Inferior parietal cortex (tissue), 1 donor: ENCODE measurements around the gene CLK4.

ENCODE experiments used
- DNase-seq: peaks from one replicate; pipeline ENCODE4 v3.0.0-alpha.2; 2016; ENCODE audit errors: extremely low spot score

The CLK4 gene

DNA sequence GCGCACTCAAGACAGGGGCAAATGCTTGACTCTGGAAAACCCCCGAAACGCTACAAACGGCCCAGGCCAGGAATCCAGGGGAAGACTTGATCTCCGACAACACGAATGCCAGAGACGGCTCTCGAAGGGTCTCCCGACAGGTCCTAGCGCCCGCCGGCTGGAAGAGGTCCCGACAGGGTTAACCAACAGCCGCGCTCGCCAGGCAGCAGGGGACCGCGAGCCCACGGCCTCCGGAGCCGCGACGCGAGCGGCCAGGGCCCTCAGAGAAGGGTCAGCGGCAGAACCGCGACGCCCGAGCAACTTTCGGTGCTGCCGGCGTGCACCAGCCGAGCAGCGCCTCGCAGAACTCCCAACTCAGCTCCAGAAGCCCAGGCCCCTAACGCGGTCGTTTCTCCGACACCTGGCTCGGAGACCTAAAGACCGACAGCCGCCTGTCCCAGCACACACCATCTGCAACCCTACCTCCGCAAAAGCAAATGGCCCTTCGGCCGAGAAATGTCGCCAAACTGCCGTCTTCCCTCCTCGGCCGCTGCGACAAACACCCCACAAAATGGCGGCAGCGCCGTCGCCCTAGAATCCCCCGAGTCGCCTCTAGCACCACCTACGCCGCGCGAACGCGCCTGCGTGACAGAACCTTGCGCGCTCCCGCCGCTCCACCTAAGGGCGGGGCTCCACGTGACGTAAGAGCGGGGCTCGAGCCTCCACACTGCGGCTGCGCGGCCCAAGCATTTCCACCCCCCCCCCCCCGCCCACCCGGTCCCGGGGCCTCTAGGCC is at the start of gene CLK4:
Gene CLK4, minus strand, starts transcription at position 567 of the 775 bp plus-strand sequence. CDS start 3,634 bp downstream, outside the sequence.
- peak; percentile 96 for DNase-seq

DNA sequence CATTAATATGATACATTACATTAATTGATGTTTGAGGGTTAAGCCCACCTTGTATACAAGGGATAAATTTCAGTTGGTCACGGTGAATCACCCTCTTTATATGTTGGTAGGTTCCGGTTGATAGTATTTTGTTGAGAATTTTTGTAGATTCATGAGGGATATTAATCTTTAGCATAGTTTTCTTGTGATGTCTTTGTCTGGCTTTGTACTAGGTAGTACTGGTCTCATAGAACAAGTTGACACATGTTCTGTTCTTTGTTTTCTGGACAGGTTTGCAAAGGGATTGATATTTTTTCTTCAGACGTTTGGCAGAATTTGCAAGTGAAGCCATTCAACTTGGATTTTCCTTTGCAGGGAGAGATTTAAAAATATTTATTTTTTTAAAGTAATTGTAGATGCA is 49.1 kb upstream of the CLK4 start:
- DNase-seq, result no peak

DNA sequence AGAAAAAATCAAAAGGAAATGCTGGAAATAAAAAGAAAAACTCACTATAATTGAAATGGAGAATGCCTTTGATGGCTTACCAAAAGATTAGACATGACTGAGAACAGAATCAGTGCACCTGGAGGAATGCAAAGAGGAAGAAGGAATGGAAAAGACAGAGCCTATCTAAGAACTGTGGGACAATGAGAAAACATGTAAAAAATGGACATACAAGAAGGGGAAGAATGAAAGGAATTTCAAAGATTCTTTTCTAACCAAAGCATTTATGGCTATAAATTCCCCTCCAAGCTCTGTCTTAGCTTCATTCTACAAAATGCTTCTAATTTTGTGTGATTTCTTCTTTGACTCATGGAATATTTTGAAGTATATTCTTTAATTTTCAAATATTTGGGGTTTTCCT is 47.5 kb upstream of the CLK4 start:
- DNase-seq, result no peak

DNA sequence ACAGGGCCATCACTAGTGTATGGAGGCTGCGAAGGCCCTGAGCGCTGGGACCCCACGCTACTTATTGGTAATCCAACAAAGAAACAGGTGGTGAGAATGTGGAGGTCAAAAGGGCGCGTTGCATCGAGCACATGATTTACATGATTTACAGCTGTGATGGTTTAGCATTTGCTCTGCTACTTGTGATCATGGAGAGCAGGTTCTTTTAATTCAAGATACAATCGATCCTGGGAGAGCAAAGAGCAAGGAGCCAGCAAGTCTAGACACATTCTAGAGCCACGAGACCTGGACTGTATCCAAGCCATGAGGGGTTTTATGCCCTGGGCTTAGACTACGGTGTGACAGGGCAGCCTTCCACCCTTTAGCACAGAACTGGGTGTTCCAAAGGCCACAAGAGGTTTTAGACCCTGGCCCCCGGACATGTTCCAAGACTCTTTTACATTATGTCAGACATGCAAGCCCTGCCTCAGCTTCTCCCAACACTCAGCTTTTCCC is 47.0 kb upstream of the CLK4 start:
- DNase-seq, result no peak

DNA sequence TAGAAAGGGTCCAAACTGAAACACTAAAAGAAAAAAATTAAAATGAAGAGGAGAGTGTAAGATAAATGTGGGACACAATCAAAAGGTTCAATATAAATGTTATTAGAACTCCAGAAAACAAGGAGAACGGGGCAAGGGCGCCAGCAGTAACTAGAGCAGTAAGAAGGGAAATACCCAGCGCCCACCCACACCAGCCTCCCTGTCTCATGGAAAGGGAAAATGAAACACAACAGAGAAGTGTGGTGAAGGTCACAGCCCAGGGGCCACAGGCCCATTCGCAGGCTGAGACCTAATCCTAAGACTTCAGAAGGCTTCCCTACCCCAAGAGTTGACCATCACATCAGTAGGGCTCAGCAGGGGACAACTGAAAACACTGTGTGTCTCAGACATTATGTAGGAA is 45.8 kb upstream of the CLK4 start:
- DNase-seq, result no peak

DNA sequence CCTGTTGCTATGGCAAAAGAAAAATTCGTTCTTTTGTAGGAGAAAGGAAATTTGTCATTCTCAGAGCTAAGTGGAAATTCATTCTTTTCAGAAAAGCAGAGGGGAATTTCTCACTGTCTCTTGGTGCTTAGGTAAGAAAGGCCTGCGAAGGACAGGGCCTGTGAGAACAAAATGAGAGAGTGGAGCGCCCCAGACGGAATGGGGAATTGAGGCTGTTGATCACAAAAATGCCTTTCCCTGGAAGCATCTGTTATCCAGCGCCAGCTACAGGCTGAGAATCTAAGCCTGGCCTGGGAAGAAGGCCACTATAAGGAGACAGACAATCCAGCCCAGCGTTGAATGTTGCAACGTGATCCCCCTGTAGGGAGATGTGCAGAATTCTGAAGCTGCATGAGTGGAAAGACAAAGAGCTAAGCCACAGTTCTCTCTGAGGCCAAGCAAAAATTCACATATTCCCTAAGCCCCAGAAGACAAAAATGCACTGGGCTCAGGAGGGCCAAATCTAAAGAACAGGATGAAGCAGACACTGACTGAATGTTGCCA is 44.8 kb upstream of the CLK4 start:
- no peak for DNase-seq

DNA sequence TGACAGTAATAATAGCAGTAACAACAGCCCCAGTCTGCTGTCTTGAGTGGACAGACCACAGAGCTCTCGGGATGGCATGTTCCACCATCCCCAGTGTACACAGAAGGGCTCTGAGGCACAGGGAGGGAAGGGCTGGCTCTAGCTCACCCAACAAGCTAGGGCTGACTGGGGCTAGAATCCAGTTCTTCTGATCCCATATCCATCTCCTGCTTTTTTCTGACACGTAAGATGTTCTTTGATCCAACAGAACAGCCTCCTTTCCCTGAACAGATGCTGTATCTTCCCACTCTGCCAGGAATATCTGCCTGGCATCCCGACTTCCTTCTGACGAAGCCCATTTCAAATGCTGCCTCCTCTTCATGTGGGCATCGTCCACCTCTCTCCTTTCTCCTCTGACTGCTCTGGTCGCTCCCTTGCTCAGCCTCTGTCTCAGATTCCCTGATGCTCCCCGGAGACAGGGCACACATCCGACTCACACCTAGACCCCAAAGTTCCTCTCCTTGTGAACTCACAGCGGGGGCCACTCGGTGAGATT is 43.6 kb upstream of the CLK4 start:
- DNase-seq, result peak; percentile 36

DNA sequence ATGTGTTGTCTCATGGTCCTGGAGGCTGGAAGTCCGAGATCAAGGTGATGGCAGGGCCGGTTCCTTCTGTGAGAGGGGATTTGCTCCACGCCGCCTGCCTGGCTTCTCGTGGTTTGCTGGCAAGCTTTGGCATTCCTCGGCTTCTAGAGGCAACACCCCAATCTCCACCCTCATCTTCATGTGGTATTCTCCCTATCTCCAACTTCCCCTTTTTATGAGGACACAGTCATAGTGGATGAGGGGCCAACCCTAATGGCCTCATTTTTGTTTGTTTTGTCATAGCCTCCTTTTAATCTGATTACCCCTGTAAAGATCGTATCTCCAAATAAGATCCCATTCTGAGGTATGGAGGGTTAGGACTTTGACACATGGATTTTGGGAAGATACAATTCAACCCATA is 41.7 kb upstream of the CLK4 start:
- no peak for DNase-seq

DNA sequence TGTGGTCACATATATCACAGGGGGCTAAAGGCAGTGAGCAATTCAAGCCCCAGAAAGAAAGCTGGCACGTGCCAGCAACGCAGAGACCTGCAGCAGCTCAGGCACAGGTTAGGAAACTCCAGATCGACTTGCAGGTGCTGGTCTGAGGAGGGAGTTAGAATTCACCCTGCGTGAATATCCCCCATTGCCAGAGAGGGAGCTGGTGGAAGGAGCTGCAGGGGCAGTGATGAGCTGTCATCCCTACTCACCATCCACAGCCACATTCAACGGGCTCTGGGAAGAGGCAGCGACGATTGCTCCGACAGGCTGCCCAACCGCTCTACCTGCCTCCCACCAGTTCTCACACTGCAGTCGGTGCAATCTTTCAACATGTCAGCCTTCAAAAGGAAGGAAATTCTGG is 40.8 kb upstream of the CLK4 start:
- no peak for DNase-seq

DNA sequence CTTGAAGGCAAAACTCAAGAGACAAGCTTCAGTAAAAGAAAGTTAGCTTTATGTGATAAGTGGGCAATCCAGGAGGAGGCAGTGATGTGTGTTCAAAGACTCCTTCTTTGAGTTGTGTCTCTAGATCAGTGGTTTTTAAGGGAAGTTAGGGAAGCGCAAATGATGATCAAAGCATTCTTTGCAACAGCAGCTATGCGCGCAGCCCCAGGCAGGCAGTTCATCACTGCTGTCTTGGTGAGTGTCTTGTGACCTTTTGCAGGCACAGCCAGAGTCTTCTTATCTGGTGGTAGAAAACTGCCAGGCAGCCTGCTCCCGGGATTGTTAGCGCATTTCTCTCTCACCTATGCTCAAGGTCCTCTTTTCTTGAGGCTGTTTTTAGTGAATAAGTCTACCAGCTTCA is 40.3 kb upstream of the CLK4 start:
- no peak for DNase-seq

DNA sequence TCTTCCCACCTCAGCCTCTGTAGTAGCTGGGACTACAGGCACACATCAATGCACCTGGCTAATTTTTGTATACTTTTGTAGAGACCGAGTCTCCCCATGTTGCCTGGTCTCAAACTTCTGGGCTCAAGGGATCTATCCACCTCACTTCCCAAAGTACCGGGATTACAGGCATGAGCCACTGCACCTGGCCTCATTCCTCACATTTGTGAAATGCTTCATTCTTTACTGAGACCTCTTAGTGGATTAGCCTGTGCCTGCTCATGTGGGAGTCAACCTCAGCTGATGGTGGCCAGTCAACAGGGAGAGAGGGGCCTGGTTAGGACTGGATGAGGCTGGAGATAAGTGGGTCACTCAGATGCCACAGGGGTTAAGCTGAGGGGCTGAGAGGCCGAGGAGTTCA is 37.3 kb upstream of the CLK4 start:
- DNase-seq, result no peak

DNA sequence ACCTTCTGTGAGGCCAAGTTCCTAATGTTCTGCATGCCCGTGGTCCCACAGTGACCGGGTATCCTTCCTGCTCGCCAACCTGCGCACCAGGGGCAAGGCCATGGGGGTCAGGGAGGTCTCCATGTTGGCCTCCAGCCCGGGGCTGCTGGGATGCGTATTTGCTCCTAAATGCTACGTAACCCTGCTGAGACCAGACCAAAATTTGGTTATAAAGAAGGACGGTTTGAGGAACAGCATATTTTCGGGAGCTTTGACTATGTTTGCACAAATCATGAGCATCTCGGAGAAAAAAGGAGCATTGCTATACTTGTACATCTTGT is 35.7 kb upstream of the CLK4 start:
- no peak for DNase-seq

DNA sequence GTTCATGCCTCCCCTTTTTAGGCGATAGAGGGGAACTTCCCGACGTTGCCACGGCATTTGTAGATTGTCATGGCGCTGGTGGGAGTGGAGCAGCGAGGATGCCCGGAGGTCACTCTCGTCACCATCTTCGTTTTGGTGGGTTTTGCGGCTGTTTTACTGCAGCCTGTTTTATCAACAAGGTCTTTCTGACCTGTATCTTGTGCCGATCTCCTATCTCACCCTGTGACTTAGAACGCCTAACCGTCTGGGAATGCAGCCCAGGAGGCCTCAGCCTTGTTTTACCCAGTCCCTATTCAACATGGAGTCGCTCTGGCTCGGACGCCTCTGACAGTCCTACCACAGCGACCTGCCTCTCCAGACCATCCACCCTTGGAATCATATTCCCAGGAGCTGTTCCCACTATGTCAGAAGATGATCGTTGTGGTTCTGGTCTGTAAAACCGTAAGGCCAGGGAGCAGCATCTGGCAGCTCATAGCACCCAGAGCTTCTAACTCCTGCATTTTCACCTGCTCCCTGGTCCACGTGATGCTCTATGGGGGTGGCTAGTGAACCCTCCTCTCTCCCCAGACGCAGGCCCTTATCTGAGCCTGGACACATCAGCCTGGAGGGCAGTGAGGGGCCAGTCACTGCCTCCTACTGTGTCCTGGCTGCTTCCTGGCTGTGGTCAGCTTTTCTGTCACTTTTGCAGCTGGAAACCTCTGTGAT is 35.1 kb upstream of the CLK4 start:
- no peak for DNase-seq

DNA sequence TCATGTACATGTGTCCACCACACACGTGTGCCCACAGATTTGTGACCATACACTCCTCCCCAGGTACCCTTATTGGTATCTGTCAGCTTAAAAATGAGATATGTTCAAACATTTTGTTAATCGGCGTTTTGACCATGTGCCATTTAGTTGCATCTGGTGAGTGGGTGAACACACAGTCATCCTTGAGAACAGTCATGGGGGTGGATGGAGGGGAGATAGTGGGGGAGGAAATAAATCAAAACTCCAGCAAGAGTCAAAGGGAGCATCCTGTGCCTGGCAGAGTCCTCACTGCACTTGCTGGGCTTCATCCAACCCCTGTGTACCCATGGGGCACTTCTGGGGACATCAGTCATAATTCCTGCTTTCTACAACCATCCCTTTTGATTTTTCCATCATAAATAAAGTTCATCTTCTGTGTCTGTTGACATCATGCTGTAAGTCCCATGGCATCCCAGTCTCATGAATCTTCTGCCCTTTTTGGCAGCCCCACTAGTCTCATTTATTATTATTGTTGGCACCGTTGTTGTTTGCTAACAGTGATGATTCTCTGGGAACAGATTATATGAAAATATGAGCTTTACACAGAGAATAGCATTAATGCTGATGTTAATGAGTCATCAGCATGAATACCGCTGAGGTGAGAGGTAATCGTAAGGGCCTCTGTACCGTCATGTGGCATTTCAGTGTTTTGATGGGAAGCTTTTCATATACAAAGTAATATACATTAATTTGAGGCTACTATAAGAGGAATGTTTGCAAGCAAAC is 24.4 kb upstream of the CLK4 start:
- no peak for DNase-seq

DNA sequence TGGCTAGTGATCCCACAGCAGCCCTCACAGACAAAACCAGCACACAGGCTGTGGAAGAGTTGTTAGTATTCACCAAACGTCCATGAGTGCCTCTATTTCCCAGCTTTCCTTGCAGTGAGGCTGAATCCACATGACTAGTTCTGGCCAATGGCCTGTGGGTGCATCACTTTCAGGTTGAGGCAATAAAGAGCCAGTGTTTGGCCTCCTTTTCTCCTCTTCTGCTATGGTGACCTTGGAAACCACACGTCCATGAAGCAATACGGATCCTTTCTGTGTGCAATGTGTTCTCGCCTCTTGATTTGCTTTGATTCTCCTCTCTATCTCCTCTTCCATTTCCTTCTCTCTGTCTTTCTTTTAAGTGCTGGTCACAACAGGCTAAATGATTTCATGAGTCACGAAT is 23.4 kb upstream of the CLK4 start:
- no peak for DNase-seq

DNA sequence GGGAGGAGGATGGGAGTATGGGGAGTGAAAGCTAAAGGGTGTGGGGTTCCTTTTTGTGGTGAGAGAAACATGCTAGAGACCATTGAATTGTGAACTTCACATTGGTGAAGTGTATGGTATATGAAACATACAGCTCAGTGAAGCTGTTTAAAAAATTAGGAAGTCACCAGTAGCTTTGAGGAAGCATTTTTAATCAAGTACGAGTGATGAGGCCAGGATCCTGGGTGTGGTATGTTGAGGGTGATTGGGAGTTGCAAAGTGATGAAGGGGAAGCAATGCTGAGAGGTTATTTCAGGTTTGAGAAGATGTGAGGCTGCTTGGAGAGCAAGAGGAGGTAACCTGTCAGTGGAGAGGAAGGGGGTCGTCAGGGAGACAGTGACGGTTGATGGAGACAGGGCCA is 22.7 kb upstream of the CLK4 start:
- no peak for DNase-seq

DNA sequence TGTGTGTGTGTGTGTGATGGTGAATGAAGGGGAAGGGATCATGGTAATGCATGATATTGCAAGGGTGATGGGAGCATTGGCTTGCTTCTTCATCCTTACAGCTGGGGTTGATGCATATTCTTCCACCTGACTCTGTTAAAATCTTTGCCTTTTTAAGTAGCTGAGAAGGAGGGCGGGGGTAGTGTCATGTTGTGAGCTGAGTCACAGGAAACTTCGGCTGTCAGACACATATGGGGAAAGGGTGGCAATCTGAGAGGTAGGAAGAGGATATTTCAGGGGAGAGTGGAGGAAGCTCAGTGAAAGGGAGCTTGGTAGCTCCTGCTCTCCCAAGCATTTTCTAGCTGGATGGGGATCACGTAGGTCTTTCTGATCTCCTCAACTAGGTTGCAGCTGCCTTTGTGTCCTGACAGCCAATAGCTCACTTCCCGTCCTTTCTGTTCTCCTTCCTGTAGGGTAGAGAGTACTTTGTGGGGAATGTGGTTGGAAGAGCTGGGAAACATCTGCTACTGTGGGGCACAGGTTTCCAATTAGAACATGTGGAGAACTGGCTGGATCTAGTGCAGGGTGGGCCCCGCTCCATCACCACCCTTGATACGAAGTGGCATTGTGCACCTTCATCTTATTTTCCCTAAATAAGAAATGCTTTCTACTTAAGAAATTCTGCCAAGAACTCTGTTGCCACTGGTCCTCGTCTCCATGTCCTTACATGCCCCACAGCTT is 18.1 kb upstream of the CLK4 start:
- peak; percentile 48 for DNase-seq

DNA sequence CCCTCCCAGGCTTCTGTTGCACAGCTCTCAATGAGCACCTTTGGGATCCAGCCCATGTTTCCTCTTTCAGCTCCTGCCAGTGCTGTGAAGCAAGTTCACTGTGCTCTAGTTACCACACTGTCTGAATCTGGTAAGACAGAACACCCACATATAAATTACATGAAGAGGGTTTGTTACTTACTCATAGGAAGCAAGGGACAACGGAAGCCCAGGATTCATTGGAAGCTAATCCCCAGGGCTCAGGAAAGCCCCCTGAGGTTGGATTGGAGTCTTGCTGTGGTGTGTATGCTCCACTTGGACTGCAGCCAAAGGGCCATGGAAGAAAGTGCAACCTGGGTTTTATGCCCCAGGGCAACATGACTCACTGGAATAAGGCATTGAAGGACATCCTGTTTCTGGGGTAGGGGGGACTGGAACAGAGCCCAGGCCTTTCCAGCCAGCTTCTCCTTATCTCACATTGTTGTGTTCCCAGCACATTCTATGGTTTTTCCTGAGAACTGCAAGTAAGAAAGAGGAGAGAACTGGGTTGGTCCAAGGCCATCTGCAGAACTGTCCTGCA is 15.6 kb upstream of the CLK4 start:
- DNase-seq, result no peak

DNA sequence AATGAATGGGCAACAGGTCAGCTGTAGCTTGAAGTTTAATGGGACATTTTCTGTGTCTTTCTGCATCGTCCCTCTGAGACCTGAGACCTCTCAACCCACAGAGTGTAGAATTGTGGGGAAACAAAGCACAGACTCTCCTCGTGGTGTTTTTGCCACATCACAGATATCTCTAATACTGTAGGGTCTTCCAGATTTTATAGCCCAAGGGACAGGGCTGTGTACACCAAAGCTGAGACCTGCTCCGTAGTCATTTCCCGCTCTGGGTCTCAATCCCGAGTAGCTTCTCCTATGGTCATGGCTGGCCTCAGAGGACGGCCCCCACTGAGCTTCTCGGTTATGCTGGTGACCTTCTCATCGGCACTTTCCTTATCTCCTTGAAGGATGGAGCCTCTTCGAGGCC is 14.9 kb upstream of the CLK4 start:
- DNase-seq, result no peak

DNA sequence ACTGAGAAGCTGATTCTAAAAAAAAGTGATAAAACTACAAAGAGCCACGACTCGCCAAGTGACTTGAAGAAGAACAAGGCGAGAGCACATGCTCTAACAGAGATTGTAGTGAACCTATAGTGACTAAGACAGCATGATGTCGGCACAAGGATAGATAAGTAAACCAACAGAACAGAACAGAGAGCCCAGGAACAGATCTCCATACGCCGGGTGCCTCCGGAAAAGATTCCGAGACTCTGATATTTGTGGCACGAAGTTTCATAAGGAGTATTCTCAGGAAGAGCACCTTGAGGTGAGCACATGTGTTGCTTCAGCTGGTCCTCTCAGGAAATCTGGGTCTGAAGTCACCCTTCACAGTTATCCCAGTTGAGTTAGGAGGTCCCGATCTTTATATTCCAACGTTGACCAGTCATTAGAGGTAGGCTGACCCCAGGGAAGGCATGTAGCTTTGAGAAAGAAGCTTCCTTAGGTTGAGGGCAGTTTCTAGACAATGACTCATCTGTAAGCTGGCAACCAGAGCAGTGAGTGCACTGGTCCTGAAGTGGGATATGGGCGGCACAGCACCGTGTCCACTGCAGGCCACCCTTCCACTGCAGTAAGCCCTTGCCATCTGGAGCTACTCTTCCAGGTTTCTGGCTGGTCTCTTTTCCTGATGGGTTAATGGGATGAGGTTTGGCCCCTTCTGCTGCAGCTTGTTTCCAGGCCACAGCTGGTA is 13.6 kb upstream of the CLK4 start:
- DNase-seq, result no peak
